ENCODE results near the gene MRPL57. TPM values are rescaled to one million over a fixed set of nuclear protein-coding genes. Genes with fewer than 3 reads are reported as not detected.

The MRPL57 gene
- total and polyA plus RNA-seq, 4 donors, result 14.6 to 49.4 (median 21.6) TPM

DNA sequence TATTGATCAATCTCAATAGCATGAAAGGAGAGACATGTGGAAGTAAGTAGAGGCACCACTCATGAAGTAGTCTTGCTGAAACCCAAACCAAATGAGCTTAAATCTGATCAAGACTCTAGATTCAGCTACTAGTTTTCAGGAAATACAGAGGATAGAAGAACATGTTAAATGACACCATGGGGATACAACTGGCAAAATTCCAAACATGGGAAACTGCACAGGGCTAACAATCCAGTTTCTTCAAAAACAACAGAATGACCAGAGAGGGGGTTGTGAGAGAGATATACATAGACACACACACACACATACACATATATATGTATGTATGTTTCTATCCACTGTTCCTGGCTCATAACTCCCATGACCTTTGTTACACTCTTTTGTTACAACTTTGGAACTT lies 44.8 kb downstream of the MRPL57 start (continued):
- TF ChIP-seq TAF1 (conservative IDR thresholded peaks at IDR 0.05) (no peak), FOXA2 (IDR thresholded peaks at IDR 0.05) (no peak), NR2F2 (IDR thresholded peaks at IDR 0.05) (no peak), GABPA (IDR thresholded peaks at IDR 0.05 in 1 of 2, conservative IDR thresholded peaks at IDR 0.05 in 1 of 2) (no peak)
- TF ChIP-seq, protein P1, sequence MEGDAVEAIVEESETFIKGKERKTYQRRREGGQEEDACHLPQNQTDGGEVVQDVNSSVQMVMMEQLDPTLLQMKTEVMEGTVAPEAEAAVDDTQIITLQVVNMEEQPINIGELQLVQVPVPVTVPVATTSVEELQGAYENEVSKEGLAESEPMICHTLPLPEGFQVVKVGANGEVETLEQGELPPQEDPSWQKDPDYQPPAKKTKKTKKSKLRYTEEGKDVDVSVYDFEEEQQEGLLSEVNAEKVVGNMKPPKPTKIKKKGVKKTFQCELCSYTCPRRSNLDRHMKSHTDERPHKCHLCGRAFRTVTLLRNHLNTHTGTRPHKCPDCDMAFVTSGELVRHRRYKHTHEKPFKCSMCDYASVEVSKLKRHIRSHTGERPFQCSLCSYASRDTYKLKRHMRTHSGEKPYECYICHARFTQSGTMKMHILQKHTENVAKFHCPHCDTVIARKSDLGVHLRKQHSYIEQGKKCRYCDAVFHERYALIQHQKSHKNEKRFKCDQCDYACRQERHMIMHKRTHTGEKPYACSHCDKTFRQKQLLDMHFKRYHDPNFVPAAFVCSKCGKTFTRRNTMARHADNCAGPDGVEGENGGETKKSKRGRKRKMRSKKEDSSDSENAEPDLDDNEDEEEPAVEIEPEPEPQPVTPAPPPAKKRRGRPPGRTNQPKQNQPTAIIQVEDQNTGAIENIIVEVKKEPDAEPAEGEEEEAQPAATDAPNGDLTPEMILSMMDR (IDR thresholded peaks at IDR 0.05; ENCODE audit: low read depth, low read length, missing input control), result no peak

DNA sequence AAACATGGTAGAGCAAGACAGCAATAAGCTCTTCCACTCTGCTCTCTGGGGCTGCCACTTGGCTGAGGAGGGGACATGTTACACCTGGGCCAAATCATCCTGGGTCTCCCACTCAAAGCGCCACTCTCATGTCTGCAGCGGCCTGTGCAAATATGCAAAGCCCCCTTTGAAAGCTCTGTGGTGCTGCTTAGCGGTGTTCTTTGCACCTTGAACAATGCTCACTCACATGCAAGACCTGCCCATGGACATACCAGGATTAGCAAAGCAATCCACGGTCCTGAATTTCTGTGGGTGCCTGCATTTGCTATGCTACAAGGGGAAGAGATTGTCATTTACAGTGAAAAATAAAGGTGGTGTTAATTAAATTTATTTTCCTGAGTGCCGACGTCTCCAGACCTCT lies 48.6 kb downstream of the MRPL57 start:
- DNase-seq (ENCODE audit: low spot score), result no peak
- H3K27ac ChIP-seq (ENCODE audit: low read depth in 1 of 2, low read length in 2 of 2), result no peak overlapping the region
- no peaks in the 10 kb centered on the region for H3K27me3 ChIP-seq (ENCODE audit: control insufficient read depth in 4 of 4, insufficient read depth in 4 of 4, low read length in 3 of 4)
- H3K4me3 ChIP-seq (ENCODE audit: low read depth in 1 of 3, low read length in 3 of 3), result no peak overlapping the region
- peaks cover 0 to 3% (median 0%) of the 10 kb centered on the region in 4 donors for H3K9me3 ChIP-seq (ENCODE audit: control insufficient read depth in 4 of 4, low read length in 3 of 4)
- no peaks in the 10 kb centered on the region for H3K36me3 ChIP-seq (ENCODE audit: control insufficient read depth in 4 of 4, insufficient read depth in 3 of 4, low read depth in 1 of 4, low read length in 3 of 4)
- 85% methylated on average over 6 of the region's 6 CpGs for WGBS
- H3K4me1 ChIP-seq (ENCODE audit: control insufficient read depth in 4 of 4, insufficient read depth in 4 of 4, low read length in 3 of 4), result no peaks in the 10 kb centered on the region
- TF ChIP-seq, protein P2, sequence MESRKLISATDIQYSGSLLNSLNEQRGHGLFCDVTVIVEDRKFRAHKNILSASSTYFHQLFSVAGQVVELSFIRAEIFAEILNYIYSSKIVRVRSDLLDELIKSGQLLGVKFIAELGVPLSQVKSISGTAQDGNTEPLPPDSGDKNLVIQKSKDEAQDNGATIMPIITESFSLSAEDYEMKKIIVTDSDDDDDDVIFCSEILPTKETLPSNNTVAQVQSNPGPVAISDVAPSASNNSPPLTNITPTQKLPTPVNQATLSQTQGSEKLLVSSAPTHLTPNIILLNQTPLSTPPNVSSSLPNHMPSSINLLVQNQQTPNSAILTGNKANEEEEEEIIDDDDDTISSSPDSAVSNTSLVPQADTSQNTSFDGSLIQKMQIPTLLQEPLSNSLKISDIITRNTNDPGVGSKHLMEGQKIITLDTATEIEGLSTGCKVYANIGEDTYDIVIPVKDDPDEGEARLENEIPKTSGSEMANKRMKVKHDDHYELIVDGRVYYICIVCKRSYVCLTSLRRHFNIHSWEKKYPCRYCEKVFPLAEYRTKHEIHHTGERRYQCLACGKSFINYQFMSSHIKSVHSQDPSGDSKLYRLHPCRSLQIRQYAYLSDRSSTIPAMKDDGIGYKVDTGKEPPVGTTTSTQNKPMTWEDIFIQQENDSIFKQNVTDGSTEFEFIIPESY (IDR thresholded peaks at IDR 0.05), result no peak
- TF ChIP-seq EGR1 (IDR thresholded peaks at IDR 0.05; ENCODE audit: low read depth in 2 of 2) (no peak), YY1 (IDR thresholded peaks at IDR 0.05) (no peak), SP1 (IDR thresholded peaks at IDR 0.05) (no peak), TAF1 (conservative IDR thresholded peaks at IDR 0.05) (no peak), GABPA (IDR thresholded peaks at IDR 0.05 in 1 of 2, conservative IDR thresholded peaks at IDR 0.05 in 1 of 2) (no peak), HNF4A (conservative IDR thresholded peaks at IDR 0.05) (no peak), FOXA2 (IDR thresholded peaks at IDR 0.05) (no peak), JUND (IDR thresholded peaks at IDR 0.05) (no peak), RAD21 (IDR thresholded peaks at IDR 0.05) (no peak), RXRA (IDR thresholded peaks at IDR 0.05) (no peak), NR2F2 (IDR thresholded peaks at IDR 0.05) (no peak), FOXA1 (IDR thresholded peaks at IDR 0.05) (no peak)
- TF ChIP-seq, protein P3, sequence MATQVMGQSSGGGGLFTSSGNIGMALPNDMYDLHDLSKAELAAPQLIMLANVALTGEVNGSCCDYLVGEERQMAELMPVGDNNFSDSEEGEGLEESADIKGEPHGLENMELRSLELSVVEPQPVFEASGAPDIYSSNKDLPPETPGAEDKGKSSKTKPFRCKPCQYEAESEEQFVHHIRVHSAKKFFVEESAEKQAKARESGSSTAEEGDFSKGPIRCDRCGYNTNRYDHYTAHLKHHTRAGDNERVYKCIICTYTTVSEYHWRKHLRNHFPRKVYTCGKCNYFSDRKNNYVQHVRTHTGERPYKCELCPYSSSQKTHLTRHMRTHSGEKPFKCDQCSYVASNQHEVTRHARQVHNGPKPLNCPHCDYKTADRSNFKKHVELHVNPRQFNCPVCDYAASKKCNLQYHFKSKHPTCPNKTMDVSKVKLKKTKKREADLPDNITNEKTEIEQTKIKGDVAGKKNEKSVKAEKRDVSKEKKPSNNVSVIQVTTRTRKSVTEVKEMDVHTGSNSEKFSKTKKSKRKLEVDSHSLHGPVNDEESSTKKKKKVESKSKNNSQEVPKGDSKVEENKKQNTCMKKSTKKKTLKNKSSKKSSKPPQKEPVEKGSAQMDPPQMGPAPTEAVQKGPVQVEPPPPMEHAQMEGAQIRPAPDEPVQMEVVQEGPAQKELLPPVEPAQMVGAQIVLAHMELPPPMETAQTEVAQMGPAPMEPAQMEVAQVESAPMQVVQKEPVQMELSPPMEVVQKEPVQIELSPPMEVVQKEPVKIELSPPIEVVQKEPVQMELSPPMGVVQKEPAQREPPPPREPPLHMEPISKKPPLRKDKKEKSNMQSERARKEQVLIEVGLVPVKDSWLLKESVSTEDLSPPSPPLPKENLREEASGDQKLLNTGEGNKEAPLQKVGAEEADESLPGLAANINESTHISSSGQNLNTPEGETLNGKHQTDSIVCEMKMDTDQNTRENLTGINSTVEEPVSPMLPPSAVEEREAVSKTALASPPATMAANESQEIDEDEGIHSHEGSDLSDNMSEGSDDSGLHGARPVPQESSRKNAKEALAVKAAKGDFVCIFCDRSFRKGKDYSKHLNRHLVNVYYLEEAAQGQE (IDR thresholded peaks at IDR 0.05), result no peak
- TF ChIP-seq, protein P4, sequence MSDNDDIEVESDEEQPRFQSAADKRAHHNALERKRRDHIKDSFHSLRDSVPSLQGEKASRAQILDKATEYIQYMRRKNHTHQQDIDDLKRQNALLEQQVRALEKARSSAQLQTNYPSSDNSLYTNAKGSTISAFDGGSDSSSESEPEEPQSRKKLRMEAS (IDR thresholded peaks at IDR 0.05), result no peak
- TF ChIP-seq, protein P1 (IDR thresholded peaks at IDR 0.05; ENCODE audit: low read depth, low read length, missing input control), result no peak
- TF ChIP-seq, protein P5, sequence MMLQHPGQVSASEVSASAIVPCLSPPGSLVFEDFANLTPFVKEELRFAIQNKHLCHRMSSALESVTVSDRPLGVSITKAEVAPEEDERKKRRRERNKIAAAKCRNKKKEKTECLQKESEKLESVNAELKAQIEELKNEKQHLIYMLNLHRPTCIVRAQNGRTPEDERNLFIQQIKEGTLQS (IDR thresholded peaks at IDR 0.05), result no peak
- no peak overlapping the region for H3K9ac ChIP-seq (ENCODE audit: low read depth in 1 of 2, low read length in 2 of 2)
